HL-60 (cell line): ENCODE measurements around the gene ICA1.
"Not testable (repeated sequence)": the region's sequence is repeated elsewhere in the genome, so short reads cannot be mapped to it uniquely, and the experiment has no call there.

ENCODE experiments used
- GABPA ChIP-seq: IDR thresholded peaks from 2 replicates; pipeline ENCODE4 v1.6.1; 2012; ENCODE audit warnings: low read depth
- POLR2AphosphoS5 ChIP-seq: IDR thresholded peaks from 2 replicates; pipeline ENCODE4 v1.6.1; 2012; ENCODE audit warnings: low read depth
- SPI1 ChIP-seq: IDR thresholded peaks from 2 replicates; pipeline ENCODE4 v1.6.1; 2012; ENCODE audit warnings: low read depth, mild to moderate bottlenecking, borderline replicate concordance
- TF ChIP-seq, protein P1 (sequence below): IDR thresholded peaks from one replicate; pipeline ENCODE4 v1.5.1; 2011; ENCODE audit warnings: low read length, control low read depth, inconsistent platforms; ENCODE audit not compliant: insufficient read depth
- TF ChIP-seq, protein P2 (sequence below): IDR thresholded peaks from 2 replicates; pipeline ENCODE4 v1.6.1; 2012; ENCODE audit warnings: low read depth; ENCODE audit not compliant: insufficient replicate concordance

DNA sequence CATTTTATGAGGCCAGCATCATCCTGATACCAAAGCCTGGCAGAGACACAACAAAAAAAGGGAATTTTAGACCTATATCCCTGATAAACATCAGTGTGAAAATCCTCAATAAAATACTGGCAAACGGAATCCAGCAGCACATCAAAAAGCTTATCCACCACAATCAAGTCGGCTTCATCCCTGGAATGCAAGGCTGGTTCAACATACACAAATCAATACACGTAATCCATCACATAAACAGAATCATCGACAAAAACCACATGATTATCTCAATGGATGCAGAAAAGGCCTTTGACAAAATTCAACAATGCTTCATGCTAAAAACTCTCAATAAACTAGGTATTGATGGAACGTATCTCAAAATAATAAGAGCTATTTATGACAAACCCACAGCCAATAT lies 18.9 kb downstream of the ICA1 start:
- TF ChIP-seq, protein P1, sequence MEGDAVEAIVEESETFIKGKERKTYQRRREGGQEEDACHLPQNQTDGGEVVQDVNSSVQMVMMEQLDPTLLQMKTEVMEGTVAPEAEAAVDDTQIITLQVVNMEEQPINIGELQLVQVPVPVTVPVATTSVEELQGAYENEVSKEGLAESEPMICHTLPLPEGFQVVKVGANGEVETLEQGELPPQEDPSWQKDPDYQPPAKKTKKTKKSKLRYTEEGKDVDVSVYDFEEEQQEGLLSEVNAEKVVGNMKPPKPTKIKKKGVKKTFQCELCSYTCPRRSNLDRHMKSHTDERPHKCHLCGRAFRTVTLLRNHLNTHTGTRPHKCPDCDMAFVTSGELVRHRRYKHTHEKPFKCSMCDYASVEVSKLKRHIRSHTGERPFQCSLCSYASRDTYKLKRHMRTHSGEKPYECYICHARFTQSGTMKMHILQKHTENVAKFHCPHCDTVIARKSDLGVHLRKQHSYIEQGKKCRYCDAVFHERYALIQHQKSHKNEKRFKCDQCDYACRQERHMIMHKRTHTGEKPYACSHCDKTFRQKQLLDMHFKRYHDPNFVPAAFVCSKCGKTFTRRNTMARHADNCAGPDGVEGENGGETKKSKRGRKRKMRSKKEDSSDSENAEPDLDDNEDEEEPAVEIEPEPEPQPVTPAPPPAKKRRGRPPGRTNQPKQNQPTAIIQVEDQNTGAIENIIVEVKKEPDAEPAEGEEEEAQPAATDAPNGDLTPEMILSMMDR, result not testable (repeated sequence)
- TF ChIP-seq POLR2AphosphoS5, SPI1, GABPA: not testable (repeated sequence)
- TF ChIP-seq, protein P2, sequence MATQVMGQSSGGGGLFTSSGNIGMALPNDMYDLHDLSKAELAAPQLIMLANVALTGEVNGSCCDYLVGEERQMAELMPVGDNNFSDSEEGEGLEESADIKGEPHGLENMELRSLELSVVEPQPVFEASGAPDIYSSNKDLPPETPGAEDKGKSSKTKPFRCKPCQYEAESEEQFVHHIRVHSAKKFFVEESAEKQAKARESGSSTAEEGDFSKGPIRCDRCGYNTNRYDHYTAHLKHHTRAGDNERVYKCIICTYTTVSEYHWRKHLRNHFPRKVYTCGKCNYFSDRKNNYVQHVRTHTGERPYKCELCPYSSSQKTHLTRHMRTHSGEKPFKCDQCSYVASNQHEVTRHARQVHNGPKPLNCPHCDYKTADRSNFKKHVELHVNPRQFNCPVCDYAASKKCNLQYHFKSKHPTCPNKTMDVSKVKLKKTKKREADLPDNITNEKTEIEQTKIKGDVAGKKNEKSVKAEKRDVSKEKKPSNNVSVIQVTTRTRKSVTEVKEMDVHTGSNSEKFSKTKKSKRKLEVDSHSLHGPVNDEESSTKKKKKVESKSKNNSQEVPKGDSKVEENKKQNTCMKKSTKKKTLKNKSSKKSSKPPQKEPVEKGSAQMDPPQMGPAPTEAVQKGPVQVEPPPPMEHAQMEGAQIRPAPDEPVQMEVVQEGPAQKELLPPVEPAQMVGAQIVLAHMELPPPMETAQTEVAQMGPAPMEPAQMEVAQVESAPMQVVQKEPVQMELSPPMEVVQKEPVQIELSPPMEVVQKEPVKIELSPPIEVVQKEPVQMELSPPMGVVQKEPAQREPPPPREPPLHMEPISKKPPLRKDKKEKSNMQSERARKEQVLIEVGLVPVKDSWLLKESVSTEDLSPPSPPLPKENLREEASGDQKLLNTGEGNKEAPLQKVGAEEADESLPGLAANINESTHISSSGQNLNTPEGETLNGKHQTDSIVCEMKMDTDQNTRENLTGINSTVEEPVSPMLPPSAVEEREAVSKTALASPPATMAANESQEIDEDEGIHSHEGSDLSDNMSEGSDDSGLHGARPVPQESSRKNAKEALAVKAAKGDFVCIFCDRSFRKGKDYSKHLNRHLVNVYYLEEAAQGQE, result not testable (repeated sequence)
